Measurements from ENCODE around the gene CCAR1. TPM values are rescaled to one million over a fixed set of nuclear protein-coding genes. Genes with fewer than 3 reads are reported as not detected.
"Not testable (repeated sequence)": the region's sequence is repeated elsewhere in the genome, so short reads cannot be mapped to it uniquely, and the experiment has no call there.

The CCAR1 gene
- total and polyA plus RNA-seq, 8 donors, result 12.1 to 47.7 (median 25.2) TPM

DNA sequence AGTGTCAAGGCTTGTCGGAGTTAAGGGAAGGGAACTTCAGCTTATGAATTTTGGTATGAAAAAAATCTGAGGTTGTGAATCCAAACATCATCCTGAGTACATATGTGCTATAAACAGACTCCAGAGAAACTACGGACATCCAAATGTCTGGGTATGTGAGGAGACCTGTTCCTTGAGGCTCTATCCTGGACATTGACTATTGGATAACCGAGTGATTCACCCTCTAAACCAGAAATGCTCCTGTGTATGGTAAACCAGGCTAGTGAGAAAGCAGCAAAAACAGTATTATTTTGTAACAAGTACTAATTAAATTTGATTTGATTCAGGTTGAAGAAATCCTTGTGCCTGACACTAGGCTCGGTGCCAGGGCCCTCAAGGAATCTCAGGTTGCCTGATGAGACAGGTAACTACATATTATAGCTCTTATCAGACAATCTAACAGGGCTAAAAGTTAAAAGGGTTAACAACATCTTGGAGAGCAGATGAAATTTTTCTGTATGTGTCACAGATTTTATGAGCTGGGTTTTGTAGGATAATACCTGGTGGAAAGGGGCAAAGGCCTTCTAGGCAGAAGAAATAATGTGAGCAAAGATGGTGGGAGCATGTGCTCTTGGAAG is 95.9 kb downstream of the CCAR1 start:
- intact Hi-C loops (cut with DNase I), result no loop called here
- Histone ChIP-seq H3K27me3 (no peaks in the 10 kb centered on the region), H3K4me1 (no peaks in the 10 kb centered on the region), H3K36me3 (no peaks in the 10 kb centered on the region), H3K4me3 (no peak overlapping the region), H3K9me3 (no peaks in the 10 kb centered on the region), H3K27ac (no peak overlapping the region)
- ATAC-seq (no peak), DNase-seq (no peak), FAIRE-seq (no peak)
- no peak for TF ChIP-seq CTCF (IDR thresholded peaks at IDR 0.05)
- 58 to 68% methylated on average over 4 of the region's 4 CpGs for WGBS, 2 donors

DNA sequence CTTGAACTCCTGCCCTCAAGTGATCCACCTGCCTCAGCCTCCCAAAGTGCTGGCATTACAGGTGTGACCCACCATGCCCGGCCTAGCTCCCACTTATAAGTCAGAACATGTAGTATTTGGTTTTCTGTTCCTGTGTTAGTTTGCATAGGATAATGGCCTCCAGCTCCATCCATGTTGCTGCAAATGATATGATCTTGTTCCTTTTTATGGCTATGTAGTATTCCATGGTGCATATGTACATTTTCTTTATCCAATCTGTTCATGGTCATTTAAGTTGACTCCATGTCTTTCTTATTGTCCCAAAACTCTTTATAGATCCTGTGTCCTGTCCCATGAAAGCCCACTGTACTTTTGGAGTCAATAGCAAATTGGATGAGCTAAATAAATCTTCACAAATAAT is 99.3 kb downstream of the CCAR1 start:
- FAIRE-seq; H3K36me3 ChIP-seq; ATAC-seq; H3K9me3 ChIP-seq; intact Hi-C loops (cut with DNase I); H3K4me1 ChIP-seq; H3K4me3 ChIP-seq; H3K27me3 ChIP-seq; DNase-seq; H3K27ac ChIP-seq: not testable (repeated sequence)
- 81 to 86% methylated on average over 1 of the region's 1 CpG for WGBS, 2 donors

- H3K36me3 ChIP-seq; H3K4me3 ChIP-seq; H3K4me1 ChIP-seq; H3K9me3 ChIP-seq; H3K27ac ChIP-seq; FAIRE-seq; ATAC-seq; H3K27me3 ChIP-seq; DNase-seq; intact Hi-C loops (cut with DNase I): not testable (repeated sequence)
- WGBS, 2 donors, result 88 to 92% methylated on average over 2 of the region's 2 CpGs
These were observed 101.6 kb downstream of the CCAR1 start for GRCh38 chr10:68822626-68823025.

DNA sequence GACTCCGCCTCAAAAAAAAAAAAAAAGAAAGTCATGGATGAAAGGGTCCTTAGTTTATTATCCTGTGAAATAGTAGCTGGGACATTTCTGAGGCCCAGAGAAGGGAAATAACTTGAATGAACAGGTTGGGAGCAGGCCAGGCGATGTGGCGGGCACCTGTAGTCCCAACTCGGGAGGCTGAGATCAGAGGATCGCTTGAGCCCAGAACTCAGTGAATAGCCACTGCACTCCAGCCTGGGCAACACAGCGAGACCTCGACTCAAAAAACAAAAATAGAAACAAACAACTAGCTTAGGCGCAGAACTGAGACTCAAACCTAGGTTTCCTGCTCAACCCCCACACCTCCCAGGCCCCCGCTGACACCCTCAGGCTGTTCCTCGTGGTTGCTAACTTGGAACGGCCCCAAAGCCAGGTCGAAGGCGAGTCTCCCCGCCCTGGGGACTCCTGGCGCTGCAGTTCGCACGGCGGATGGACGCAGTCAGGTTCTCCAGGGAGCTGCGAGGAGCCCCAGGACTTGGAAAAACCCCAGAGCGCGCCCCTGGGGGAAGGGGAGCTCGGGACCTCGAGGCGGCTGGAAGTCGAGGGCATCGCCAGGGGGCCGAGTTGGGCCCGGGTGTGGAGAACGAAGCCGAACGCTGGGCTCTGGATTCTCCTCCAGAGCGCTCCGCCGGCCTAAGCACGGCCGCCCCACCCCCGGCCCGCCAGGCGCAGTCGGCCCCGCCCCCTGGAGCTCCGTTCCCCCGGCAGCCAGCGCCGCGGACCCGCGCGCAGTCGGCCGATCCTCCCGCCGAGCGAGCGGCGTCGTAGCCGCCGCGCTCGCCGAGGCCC is 105.9 kb downstream of the CCAR1 start, which contains the start of gene STOX1:
Gene STOX1, plus strand, starts transcription at position 768 of the 828 bp plus-strand sequence. CDS start 93 bp downstream, outside the sequence.
- no peak for FAIRE-seq
- intact Hi-C loops (cut with DNase I), result no loop called here
- no peak for TF ChIP-seq CTCF (IDR thresholded peaks at IDR 0.05)

DNA sequence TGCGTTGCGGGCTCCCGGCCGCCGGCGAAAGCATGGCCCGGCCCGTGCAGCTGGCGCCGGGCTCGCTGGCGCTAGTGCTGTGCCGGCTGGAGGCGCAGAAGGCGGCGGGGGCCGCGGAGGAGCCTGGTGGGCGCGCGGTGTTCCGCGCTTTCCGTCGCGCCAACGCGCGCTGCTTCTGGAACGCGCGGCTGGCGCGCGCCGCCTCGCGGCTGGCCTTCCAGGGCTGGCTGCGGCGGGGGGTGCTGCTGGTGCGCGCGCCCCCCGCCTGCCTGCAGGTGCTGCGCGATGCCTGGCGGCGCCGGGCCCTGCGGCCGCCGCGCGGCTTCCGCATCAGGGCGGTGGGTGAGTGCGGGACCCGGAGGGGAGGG is 106.5 kb downstream of the CCAR1 start:
- peak overlapping the region; percentile 40 to 70 (median 62) for H3K4me3 ChIP-seq
- H3K27ac ChIP-seq; FAIRE-seq; H3K9me3 ChIP-seq; H3K36me3 ChIP-seq; DNase-seq; H3K4me1 ChIP-seq; H3K27me3 ChIP-seq; intact Hi-C loops (cut with DNase I): not testable (repeated sequence)
- WGBS, 2 donors, result 0 to 1% methylated on average over 12 to 16 of the region's 58 CpGs
- peak; percentile 33 to 66 (median 48) for ATAC-seq

More for the DNA sequence above, 105.9 kb downstream of the CCAR1 start, which contains the start of gene STOX1:
- 4% methylated on average over 51 to 63 of the region's 63 CpGs for WGBS, 2 donors
- H3K27ac ChIP-seq, result peak within 1 kb of the TSS; percentile 28 to 75 (median 51)
- no peaks in the 10 kb centered on the region for H3K36me3 ChIP-seq
- no peaks in the 10 kb centered on the region for H3K9me3 ChIP-seq
- peak within 1 kb of the TSS; percentile 40 to 70 (median 62) for H3K4me3 ChIP-seq
- ATAC-seq, result peak; percentile 82 to 94 (median 92)
- H3K27me3 ChIP-seq, result no peaks in the 10 kb centered on the region
- no peaks in the 10 kb centered on the region for H3K4me1 ChIP-seq
- peak; percentile 52 to 84 (median 66) for DNase-seq

DNA sequence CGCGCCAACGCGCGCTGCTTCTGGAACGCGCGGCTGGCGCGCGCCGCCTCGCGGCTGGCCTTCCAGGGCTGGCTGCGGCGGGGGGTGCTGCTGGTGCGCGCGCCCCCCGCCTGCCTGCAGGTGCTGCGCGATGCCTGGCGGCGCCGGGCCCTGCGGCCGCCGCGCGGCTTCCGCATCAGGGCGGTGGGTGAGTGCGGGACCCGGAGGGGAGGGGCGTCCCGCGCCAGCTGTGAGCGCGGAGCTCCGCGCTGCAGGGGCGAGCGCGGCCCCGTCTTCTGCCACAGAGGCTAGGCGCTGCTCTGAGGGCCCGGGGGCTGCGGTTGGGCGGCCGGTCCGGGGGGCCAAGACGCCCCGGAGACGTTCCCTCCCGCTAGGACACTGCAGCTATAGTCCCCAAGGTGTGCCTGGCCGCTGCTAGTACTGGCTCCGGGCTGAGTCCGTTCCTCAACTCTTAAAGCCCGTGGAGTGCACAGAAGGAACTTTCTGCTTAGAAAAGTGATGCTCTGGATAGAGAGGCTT is 107.1 kb downstream of the CCAR1 start:
- H3K27ac ChIP-seq; FAIRE-seq; H3K36me3 ChIP-seq; H3K9me3 ChIP-seq; H3K27me3 ChIP-seq; intact Hi-C loops (cut with DNase I); H3K4me1 ChIP-seq: not testable (repeated sequence)
- H3K4me3 ChIP-seq, result peak overlapping the region; percentile 37 to 57 (median 41)
- WGBS, 2 donors, result 0 to 1% methylated on average over 26 to 33 of the region's 59 CpGs
- ATAC-seq, result peak; percentile 44 to 72 (median 56)
- peak in 5 of 6 donors; percentile 15 to 58 (median 32) for DNase-seq
